C4-2B (cell line): ENCODE results near the gene SLC25A14.

Source experiments
- H3K27ac ChIP-seq: fragments of 450-650 bp; 2 replicates; pipeline ENCODE4 v1.5.1; 2017
- ZFX ChIP-seq: fragments of 450-650 bp; IDR thresholded peaks from 2 replicates; pipeline ENCODE4 v1.6.1; 2017
- TF ChIP-seq, protein P1 (sequence below): fragments of 450-650 bp; conservative IDR thresholded peaks from 2 replicates; pipeline ENCODE4 v1.5.1; 2017; ENCODE audit warnings: mild to moderate bottlenecking

The SLC25A14 gene

GRCh38 chrX:130415201-130415600 lies 75.5 kb downstream of the SLC25A14 start:
- TF ChIP-seq, protein P1, sequence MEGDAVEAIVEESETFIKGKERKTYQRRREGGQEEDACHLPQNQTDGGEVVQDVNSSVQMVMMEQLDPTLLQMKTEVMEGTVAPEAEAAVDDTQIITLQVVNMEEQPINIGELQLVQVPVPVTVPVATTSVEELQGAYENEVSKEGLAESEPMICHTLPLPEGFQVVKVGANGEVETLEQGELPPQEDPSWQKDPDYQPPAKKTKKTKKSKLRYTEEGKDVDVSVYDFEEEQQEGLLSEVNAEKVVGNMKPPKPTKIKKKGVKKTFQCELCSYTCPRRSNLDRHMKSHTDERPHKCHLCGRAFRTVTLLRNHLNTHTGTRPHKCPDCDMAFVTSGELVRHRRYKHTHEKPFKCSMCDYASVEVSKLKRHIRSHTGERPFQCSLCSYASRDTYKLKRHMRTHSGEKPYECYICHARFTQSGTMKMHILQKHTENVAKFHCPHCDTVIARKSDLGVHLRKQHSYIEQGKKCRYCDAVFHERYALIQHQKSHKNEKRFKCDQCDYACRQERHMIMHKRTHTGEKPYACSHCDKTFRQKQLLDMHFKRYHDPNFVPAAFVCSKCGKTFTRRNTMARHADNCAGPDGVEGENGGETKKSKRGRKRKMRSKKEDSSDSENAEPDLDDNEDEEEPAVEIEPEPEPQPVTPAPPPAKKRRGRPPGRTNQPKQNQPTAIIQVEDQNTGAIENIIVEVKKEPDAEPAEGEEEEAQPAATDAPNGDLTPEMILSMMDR, result no peak
- TF ChIP-seq ZFX, result no peak
- no peak overlapping the region for H3K27ac ChIP-seq

- TF ChIP-seq, protein P1, result no peak
- no peak for TF ChIP-seq ZFX
- no peak overlapping the region for H3K27ac ChIP-seq
Observed at GRCh38 chrX:130416785-130417184, 77.1 kb downstream of the SLC25A14 start.

DNA sequence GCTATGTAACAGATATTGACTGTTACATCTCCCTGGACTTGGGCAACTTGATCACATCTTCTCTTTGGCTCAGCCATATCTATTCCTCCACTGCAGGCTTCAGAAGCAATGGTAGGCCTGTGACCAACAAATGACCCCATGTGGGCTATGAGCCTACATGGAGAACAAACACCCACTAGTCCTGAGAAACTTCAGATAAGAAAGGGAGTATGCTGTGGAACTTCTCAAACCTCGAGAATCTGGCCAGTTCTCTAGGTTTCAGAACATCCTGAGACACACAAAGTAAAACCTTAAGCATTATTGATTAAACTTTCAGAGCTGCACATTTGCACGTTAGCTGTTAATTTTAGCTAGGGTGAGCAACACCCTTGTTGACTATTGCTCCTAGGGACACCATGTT lies 78.3 kb downstream of the SLC25A14 start:
- no peak overlapping the region for H3K27ac ChIP-seq

GRCh38 chrX:130418740-130419139 lies 79.0 kb downstream of the SLC25A14 start:
- H3K27ac ChIP-seq, result no peak overlapping the region
- no peak for TF ChIP-seq ZFX
- TF ChIP-seq, protein P1, result no peak

More for the DNA sequence above, 78.3 kb downstream of the SLC25A14 start:
- no peak for TF ChIP-seq ZFX
- TF ChIP-seq, protein P1, result no peak

DNA sequence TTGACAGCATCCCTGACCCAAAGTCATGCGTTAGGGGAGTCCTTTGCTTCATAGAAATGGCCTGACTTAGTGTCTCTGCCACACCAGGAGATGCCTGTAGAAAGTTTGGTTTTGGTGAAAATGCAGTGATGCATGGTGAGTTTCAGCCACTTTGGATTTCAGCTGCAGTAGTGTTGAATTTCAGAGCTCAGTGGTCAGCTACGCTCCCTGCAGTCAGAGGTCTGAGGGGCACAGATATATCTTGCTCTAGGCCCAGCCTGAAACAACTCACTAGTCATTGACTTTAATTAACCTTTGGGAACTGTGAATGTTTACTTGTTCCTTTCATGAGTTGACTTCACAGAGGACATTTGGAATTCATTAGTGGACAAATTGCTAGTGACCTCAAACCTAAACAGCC lies 79.5 kb downstream of the SLC25A14 start:
- no peak overlapping the region for H3K27ac ChIP-seq
- TF ChIP-seq, protein P1, result no peak
- TF ChIP-seq ZFX, result no peak
